ENCODE results near the gene PFKFB3.
"Not testable (repeated sequence)": the region's sequence is repeated elsewhere in the genome, so short reads cannot be mapped to it uniquely, and the experiment has no call there.

Gene PFKFB3

GRCh38 chr10:6228647-6229046, 25.9 kb downstream of the PFKFB3 start:
- H3K36me3 Mint-ChIP-seq = peaks cover 8% of the 10 kb centered on the region
- H3K27me3 Mint-ChIP-seq = no peaks in the 10 kb centered on the region
- no peak overlapping the region for H3K27ac Mint-ChIP-seq
- peaks cover 13% of the 10 kb centered on the region for H3K4me1 Mint-ChIP-seq (ENCODE audit: low read depth)
- H3K9me3 Mint-ChIP-seq (ENCODE audit: low read depth) = no peaks in the 10 kb centered on the region
- no peak overlapping the region for H3K4me3 Mint-ChIP-seq

DNA sequence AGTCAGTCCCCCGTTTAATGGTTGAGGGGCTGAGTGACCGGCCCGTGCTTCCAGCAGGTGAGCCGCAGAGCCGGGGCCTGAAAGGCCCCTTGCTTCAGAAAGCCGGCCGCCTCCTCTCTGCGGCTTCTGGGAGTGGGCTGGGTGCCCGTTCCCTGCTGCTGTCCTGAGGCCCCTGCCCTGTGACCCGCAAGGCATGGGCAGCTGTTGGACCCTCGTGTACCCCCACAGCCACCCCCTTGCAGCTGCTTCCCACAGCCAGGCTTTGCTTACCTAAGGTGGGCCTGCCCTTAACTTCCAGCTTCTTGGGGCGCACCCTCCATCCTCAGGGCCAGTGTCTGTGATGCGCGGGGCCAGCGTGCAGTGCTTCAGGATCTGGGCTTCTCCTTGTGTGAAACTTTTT, 26.6 kb downstream of the PFKFB3 start:
- H3K27ac Mint-ChIP-seq = no peak overlapping the region
- H3K36me3 Mint-ChIP-seq = peaks cover 7% of the 10 kb centered on the region
- H3K4me3 Mint-ChIP-seq = no peak overlapping the region
- H3K27me3 Mint-ChIP-seq = no peaks in the 10 kb centered on the region
- no peaks in the 10 kb centered on the region for H3K9me3 Mint-ChIP-seq (ENCODE audit: low read depth)
- peaks cover 13% of the 10 kb centered on the region for H3K4me1 Mint-ChIP-seq (ENCODE audit: low read depth)

DNA sequence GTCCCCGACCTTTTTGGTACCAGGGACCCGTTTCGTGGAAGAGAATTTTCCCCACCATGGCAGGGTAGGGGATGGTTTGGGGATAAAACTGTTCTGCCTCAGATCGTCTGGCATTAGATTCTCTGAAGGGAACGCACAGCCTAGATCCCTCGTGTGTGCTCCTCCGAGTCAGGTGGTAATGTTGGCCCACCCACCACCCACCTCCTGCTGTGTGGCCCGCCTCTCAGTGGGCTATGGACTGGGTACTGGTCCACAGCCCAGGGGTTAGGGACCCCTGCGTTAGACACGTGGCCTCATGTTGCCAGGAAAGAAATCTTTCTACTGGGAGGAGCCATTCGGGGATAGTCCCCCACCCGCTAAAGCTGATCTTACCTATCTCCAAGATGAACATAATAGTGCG, 27.0 kb downstream of the PFKFB3 start:
- H3K9me3 Mint-ChIP-seq (ENCODE audit: low read depth) = no peaks in the 10 kb centered on the region
- H3K27ac Mint-ChIP-seq = no peak overlapping the region
- no peak overlapping the region for H3K4me3 Mint-ChIP-seq
- H3K27me3 Mint-ChIP-seq = no peaks in the 10 kb centered on the region
- peaks cover 10% of the 10 kb centered on the region for H3K36me3 Mint-ChIP-seq
- H3K4me1 Mint-ChIP-seq (ENCODE audit: low read depth) = peaks cover 13% of the 10 kb centered on the region

DNA sequence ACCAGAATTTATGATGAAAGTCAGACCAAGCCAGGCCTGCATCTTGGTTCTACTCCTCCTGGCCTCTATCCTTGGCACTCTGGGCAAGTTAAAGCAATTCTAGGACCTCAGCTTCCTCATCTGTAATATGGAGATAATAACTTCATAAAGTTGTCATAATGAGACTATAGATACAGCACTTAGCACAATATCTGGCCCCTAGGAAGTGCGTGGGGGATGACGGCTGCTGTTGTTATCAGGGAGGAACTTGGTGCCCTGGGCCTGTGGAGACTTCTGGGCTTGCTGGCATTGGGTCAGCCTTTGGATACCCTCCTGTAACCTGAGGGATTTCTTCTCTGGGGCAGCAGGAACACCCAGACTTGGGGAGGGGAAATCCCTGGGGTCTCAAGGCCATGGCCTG, 27.6 kb downstream of the PFKFB3 start:
- H3K9me3 Mint-ChIP-seq (ENCODE audit: low read depth) = no peaks in the 10 kb centered on the region
- H3K4me3 Mint-ChIP-seq = no peak overlapping the region
- H3K27ac Mint-ChIP-seq = no peak overlapping the region
- H3K36me3 Mint-ChIP-seq = peaks cover 11% of the 10 kb centered on the region
- peaks cover 13% of the 10 kb centered on the region for H3K4me1 Mint-ChIP-seq (ENCODE audit: low read depth)
- no peaks in the 10 kb centered on the region for H3K27me3 Mint-ChIP-seq

DNA sequence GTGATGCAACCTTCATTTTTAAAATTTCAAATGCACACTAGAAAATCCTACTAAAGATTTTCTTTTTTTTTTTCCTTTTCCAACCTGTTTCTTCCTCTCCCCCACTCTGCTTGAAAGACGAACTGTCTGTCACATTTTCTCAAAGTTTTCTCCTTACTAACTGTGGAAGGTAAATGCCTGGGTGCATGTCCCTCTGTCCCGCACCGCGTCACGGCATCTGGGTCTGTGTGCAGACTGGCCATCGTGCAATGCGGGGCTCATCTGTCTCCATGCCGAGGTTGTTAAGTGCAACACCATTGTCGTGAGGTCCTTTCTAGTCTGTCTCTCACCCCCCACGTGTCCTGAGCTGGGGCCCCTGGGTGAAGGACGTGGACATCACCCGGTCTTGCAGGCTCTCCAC, 28.4 kb downstream of the PFKFB3 start:
- Mint-ChIP-seq H3K4me1 (ENCODE audit: low read depth) (peaks cover 13% of the 10 kb centered on the region), H3K27ac (no peak overlapping the region), H3K4me3 (no peak overlapping the region), H3K9me3 (ENCODE audit: low read depth) (no peaks in the 10 kb centered on the region), H3K36me3 (peaks cover 11% of the 10 kb centered on the region), H3K27me3 (no peaks in the 10 kb centered on the region)

DNA sequence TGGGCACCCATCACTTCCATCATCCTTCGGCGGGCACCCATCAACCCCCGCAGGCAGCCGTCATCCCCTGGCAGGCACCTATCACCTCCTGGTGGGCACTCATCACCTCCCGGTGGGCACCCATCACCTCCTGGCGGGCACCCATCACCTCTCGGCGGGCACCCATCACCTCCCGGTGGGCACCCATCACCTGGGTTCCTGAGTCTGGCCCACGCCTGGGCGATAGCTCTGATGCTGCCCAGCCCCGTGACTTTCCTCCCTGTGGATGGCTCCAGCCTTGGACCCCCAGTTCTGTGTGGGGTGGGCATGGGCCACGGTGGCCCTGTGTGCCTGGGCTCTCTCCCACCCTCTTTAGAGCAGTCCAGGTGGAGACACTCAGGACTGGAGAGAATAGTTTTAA, 29.0 kb downstream of the PFKFB3 start:
- H3K27ac Mint-ChIP-seq = no peak overlapping the region
- H3K4me1 Mint-ChIP-seq (ENCODE audit: low read depth) = peaks cover 13% of the 10 kb centered on the region
- H3K27me3 Mint-ChIP-seq = no peaks in the 10 kb centered on the region
- H3K36me3 Mint-ChIP-seq = peaks cover 11% of the 10 kb centered on the region
- H3K9me3 Mint-ChIP-seq (ENCODE audit: low read depth) = no peaks in the 10 kb centered on the region
- H3K4me3 Mint-ChIP-seq = no peak overlapping the region

- Mint-ChIP-seq H3K36me3 (peaks cover 13% of the 10 kb centered on the region), H3K27me3 (no peaks in the 10 kb centered on the region), H3K4me1 (ENCODE audit: low read depth) (peaks cover 15% of the 10 kb centered on the region), H3K27ac (no peak overlapping the region), H3K4me3 (no peak overlapping the region), H3K9me3 (ENCODE audit: low read depth) (no peaks in the 10 kb centered on the region)
Observed at GRCh38 chr10:6232225-6232807, 29.6 kb downstream of the PFKFB3 start.

DNA sequence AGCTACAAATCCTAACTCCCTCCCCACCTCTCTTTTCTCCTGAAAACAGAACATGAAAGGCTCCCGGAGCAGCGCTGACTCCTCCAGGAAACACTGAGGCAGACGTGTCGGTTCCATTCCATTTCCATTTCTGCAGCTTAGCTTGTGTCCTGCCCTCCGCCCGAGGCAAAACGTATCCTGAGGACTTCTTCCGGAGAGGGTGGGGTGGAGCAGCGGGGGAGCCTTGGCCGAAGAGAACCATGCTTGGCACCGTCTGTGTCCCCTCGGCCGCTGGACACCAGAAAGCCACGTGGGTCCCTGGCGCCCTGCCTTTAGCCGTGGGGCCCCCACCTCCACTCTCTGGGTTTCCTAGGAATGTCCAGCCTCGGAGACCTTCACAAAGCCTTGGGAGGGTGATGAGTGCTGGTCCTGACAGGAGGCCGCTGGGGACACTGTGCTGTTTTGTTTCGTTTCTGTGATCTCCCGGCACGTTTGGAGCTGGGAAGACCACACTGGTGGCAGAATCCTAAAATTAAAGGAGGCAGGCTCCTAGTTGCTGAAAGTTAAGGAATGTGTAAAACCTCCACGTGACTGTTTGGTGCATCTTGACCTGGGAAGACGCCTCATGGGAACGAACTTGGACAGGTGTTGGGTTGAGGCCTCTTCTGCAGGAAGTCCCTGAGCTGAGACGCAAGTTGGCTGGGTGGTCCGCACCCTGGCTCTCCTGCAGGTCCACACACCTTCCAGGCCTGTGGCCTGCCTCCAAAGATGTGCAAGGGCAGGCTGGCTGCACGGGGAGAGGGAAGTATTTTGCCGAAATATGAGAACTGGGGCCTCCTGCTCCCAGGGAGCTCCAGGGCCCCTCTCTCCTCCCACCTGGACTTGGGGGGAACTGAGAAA, 30.4 kb downstream of the PFKFB3 start:
- Mint-ChIP-seq H3K27ac (no peak overlapping the region), H3K4me3 (no peak overlapping the region), H3K9me3 (ENCODE audit: low read depth) (no peaks in the 10 kb centered on the region), H3K27me3 (no peaks in the 10 kb centered on the region), H3K4me1 (ENCODE audit: low read depth) (peaks cover 12% of the 10 kb centered on the region), H3K36me3 (peaks cover 13% of the 10 kb centered on the region)

DNA sequence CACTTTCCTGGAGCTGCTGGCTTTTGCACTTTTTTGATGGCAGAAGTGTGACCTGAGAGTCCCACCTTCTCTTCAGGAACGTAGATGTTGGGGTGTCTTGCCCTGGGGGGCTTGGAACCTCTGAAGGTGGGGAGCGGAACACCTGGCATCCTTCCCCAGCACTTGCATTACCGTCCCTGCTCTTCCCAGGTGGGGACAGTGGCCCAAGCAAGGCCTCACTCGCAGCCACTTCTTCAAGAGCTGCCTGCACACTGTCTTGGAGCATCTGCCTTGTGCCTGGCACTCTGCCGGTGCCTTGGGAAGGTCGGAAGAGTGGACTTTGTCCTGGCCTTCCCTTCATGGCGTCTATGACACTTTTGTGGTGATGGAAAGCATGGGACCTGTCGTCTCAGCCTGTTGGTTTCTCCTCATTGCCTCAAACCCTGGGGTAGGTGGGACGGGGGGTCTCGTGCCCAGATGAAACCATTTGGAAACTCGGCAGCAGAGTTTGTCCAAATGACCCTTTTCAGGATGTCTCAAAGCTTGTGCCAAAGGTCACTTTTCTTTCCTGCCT, 31.1 kb downstream of the PFKFB3 start:
- Mint-ChIP-seq H3K4me1 (ENCODE audit: low read depth) (peaks cover 9% of the 10 kb centered on the region), H3K27ac (no peak overlapping the region), H3K36me3 (peaks cover 13% of the 10 kb centered on the region), H3K27me3 (no peaks in the 10 kb centered on the region), H3K9me3 (ENCODE audit: low read depth) (no peaks in the 10 kb centered on the region), H3K4me3 (no peak overlapping the region)

- no peaks in the 10 kb centered on the region for H3K9me3 Mint-ChIP-seq (ENCODE audit: low read depth)
- no peaks in the 10 kb centered on the region for H3K27me3 Mint-ChIP-seq
- H3K36me3 Mint-ChIP-seq = peaks cover 13% of the 10 kb centered on the region
- peaks cover 14% of the 10 kb centered on the region for H3K4me1 Mint-ChIP-seq (ENCODE audit: low read depth)
- peak overlapping the region; percentile 54 for H3K27ac Mint-ChIP-seq
- H3K4me3 Mint-ChIP-seq = no peak overlapping the region
Observed at GRCh38 chr10:6234371-6234770, 31.6 kb downstream of the PFKFB3 start.

- Mint-ChIP-seq H3K36me3 (peaks cover 12% of the 10 kb centered on the region), H3K4me1 (ENCODE audit: low read depth) (peaks cover 14% of the 10 kb centered on the region), H3K9me3 (ENCODE audit: low read depth) (no peaks in the 10 kb centered on the region), H3K27me3 (no peaks in the 10 kb centered on the region), H3K27ac (no peak overlapping the region), H3K4me3 (no peak overlapping the region)
Observed at GRCh38 chr10:6236349-6237198, 33.8 kb downstream of the PFKFB3 start.

- Mint-ChIP-seq H3K4me3 (no peak overlapping the region), H3K4me1 (ENCODE audit: low read depth) (peaks cover 14% of the 10 kb centered on the region), H3K27me3 (no peaks in the 10 kb centered on the region), H3K36me3 (peaks cover 13% of the 10 kb centered on the region), H3K9me3 (ENCODE audit: low read depth) (no peaks in the 10 kb centered on the region), H3K27ac (no peak overlapping the region)
Observed at GRCh38 chr10:6237199-6237530, 34.4 kb downstream of the PFKFB3 start.

DNA sequence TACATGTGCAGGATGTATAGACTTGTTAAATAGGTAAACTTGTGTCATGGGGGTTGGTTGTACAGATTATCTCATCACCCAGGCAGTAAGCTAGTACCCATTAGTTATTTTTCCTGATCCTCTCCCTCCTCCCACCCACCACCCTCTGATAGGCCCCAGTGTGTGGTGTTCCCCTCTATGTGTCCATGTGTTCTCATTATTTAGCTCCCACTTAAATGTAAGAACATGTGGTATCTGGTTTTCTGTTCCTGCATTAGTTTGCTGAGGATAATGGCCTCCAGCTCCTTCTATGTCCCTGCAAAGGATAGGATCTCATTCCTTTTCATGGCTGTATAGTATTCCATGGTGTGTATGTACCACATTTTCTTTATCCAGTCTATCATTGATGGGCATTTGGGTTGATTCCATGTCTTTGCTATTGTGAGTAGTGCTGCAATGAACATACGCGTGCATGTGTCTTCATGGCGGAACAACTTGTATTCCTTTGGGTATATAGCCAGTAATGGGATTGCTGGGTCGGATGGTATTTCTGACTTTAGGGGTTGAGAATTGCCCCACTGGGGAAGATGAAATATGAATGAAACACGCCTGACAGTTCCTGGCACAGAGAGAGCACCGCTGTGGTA, 36.0 kb downstream of the PFKFB3 start:
- H3K4me3 Mint-ChIP-seq = not testable (repeated sequence)

DNA sequence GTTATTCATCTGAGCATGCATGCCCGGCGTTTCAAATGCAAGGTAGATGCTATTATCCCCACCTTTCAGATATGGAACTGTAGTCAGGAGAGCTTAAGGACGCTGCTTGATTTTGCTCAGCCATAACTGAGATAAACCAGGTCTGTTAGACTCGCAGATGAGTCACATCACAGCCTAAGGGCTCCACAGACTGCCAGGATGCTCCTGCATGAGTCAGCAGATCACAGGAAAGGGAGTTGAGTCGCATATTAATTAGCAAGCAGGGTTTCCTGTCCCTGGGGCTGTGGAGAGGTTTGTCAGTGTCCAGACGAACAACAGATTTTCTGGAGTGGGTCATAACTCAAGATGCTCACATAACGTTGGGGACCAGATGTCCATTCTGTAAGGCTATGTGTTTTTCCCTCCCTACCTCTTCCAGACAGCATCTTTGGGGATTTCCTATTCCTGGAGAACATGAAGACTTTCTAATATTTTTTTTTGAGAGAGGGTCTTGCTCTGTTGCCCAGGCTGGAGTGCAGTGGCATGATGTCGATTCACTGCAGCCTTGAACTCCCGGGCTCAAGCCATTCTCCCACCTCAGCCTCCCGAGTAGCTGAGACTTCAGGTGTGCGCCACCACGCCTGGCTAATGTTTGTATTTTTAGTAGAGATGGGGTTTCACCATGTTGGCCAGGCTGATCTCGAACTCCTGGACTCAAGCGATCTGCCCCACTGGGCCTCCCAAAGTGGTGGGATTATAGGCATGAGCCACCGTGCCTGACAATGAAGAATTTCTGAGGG, 36.7 kb downstream of the PFKFB3 start:
- H3K4me1 Mint-ChIP-seq (ENCODE audit: low read depth) = peaks cover 14% of the 10 kb centered on the region
- H3K4me3 Mint-ChIP-seq = no peak overlapping the region
- H3K27ac Mint-ChIP-seq = peak overlapping the region; percentile 29
- H3K9me3 Mint-ChIP-seq (ENCODE audit: low read depth) = no peaks in the 10 kb centered on the region
- H3K36me3 Mint-ChIP-seq = peaks cover 15% of the 10 kb centered on the region
- no peaks in the 10 kb centered on the region for H3K27me3 Mint-ChIP-seq

More for the DNA sequence above, 36.0 kb downstream of the PFKFB3 start:
- H3K4me1 Mint-ChIP-seq (ENCODE audit: low read depth) = peaks cover 14% of the 10 kb centered on the region
- H3K36me3 Mint-ChIP-seq = peaks cover 15% of the 10 kb centered on the region
- H3K9me3 Mint-ChIP-seq (ENCODE audit: low read depth); H3K27me3 Mint-ChIP-seq: not testable (repeated sequence)
- peak overlapping the region; percentile 29 for H3K27ac Mint-ChIP-seq

Measured in activated naive CD8-positive, alpha-beta T cell (primary cell).